Upper lobe of left lung (tissue), 4 donors: ENCODE results near the gene FAM171A1.

Source experiments
- EP300 ChIP-seq, 4 donors: sonication (generic); formaldehyde crosslinking; IDR thresholded peaks; one replicate each; pipeline ENCODE4 v1.5.1; 2017; ENCODE audit warnings: antibody characterized with exemption in 4 of 4, control low read depth in 2 of 4
- POLR2A ChIP-seq, 4 donors: fragments of 450-650 bp; IDR thresholded peaks; one replicate each; pipeline ENCODE4 v1.5.1; 2016 to 2017; ENCODE audit warnings: antibody characterized with exemption in 4 of 4, mild to moderate bottlenecking in 2 of 4
- TF ChIP-seq, protein P1 (sequence below), 6 experiments: fragments of 450-650 bp in 4 of 6; fragments of 200-600 bp in 2 of 6; sonication (generic) in 2 of 6; IDR thresholded peaks; one replicate each; pipeline ENCODE4 v1.5.1; 2016 to 2019; ENCODE audit warnings: antibody characterized with exemption in 6 of 6

DNA sequence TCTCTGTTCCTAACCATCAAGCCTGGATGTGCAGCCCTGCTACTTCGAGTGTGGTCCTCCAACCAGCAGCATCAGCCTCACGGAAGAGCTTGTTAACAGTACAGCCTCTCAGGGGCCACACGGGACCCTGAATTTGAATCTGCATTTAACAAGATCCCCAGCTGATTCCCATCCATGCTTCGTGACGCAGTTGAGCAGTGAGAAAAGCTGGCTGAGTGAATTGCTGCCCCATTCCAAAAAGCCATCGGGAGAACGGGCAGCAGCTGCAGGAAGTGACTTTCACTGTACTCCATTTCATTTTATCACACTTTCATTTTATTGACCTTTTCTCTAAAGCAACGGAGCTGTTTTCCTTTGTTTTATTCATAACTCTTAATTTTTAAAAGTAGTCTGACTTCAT, 22.5 kb downstream of the FAM171A1 start:
- TF ChIP-seq, protein P1, sequence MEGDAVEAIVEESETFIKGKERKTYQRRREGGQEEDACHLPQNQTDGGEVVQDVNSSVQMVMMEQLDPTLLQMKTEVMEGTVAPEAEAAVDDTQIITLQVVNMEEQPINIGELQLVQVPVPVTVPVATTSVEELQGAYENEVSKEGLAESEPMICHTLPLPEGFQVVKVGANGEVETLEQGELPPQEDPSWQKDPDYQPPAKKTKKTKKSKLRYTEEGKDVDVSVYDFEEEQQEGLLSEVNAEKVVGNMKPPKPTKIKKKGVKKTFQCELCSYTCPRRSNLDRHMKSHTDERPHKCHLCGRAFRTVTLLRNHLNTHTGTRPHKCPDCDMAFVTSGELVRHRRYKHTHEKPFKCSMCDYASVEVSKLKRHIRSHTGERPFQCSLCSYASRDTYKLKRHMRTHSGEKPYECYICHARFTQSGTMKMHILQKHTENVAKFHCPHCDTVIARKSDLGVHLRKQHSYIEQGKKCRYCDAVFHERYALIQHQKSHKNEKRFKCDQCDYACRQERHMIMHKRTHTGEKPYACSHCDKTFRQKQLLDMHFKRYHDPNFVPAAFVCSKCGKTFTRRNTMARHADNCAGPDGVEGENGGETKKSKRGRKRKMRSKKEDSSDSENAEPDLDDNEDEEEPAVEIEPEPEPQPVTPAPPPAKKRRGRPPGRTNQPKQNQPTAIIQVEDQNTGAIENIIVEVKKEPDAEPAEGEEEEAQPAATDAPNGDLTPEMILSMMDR (IDR thresholded peaks at IDR 0.05) = no peak
- TF ChIP-seq POLR2A (IDR thresholded peaks at IDR 0.05) = no peak
- no peak for TF ChIP-seq EP300 (IDR thresholded peaks at IDR 0.05)
